IMR-90 (cell line): ENCODE measurements around the gene ANKRD22. TPM values are rescaled to one million over a fixed set of nuclear protein-coding genes. Genes with fewer than 3 reads are reported as not detected.

Experiments used
- ATAC-seq: fragments of 200-7000 bp; cut with Tn5 transposase; 2 replicates; pipeline ENCODE4 v1.9.1; 2020; ENCODE audit warnings: low read depth, mild to moderate bottlenecking, moderate library complexity
- BruUV-seq: library from RNA; stranded (reverse); fragments of 400-500 nt; replicated peaks from 2 replicates; lab custom pipeline; 2021; lab: Mats Ljungman, UMichigan
- CTCF ChIA-PET: fragments of 300-600 bp; formaldehyde crosslinking; extraction: SDS; loops from one replicate; lab custom pipeline; 2021; ENCODE audit warnings: antibody characterized with exemption; lab: Yijun Ruan, JAX
- POLR2A ChIA-PET: fragments of 300-600 bp; sonication (Branson Sonifier 250); formaldehyde crosslinking; loops from one replicate; lab custom pipeline; 2022; ENCODE audit warnings: antibody characterized with exemption; ENCODE audit not compliant: unreplicated experiment; lab: Charles Lee
- DNase-seq: peaks from one replicate; pipeline ENCODE4 v3.0.0; 2013
- H2AFZ ChIP-seq: replicated peaks from 2 replicates; pipeline ENCODE3; 2013; ENCODE audit warnings: low read length, mild to moderate bottlenecking; ENCODE audit not compliant: poor library complexity
- H2AK5ac ChIP-seq: 2 replicates; pipeline ENCODE4 v1.6.1; 2013; ENCODE audit warnings: low read depth, low read length, inconsistent platforms
- H2AK9ac ChIP-seq: replicated peaks from 2 replicates; pipeline ENCODE3; 2013; ENCODE audit warnings: mild to moderate bottlenecking, low read depth, low read length, moderate library complexity; ENCODE audit not compliant: poor library complexity
- H2BK120ac ChIP-seq: 2 replicates; pipeline ENCODE4 v1.6.1; 2013; ENCODE audit warnings: low read depth, low read length, inconsistent platforms
- H2BK15ac ChIP-seq: 3 replicates; pipeline ENCODE4 v1.6.1; 2013; ENCODE audit warnings: low read depth, low read length, inconsistent platforms
- H2BK20ac ChIP-seq: 2 replicates; pipeline ENCODE4 v1.6.1; 2013; ENCODE audit warnings: low read depth, mild to moderate bottlenecking, inconsistent platforms, low read length, moderate library complexity
- H2BK5ac ChIP-seq: 2 replicates; pipeline ENCODE4 v1.6.1; 2013; ENCODE audit warnings: mild to moderate bottlenecking, low read depth, low read length, inconsistent platforms; ENCODE audit not compliant: poor library complexity, severe bottlenecking
- H3K14ac ChIP-seq: replicated peaks from 2 replicates; pipeline ENCODE4 v1.6.1; 2013; ENCODE audit warnings: low read depth, low read length, inconsistent platforms
- H3K18ac ChIP-seq: 2 replicates; pipeline ENCODE4 v1.6.1; 2013; ENCODE audit warnings: low read depth, low read length, control low read depth
- H3K23ac ChIP-seq: 2 replicates; pipeline ENCODE4 v1.6.1; 2013; ENCODE audit warnings: low read depth, low read length, inconsistent platforms
- H3K27ac ChIP-seq: 2 replicates; pipeline ENCODE4 v1.5.1; 2013; ENCODE audit warnings: mild to moderate bottlenecking, control low read depth, low read length; ENCODE audit not compliant: insufficient read depth
- H3K27me3 ChIP-seq: 2 replicates; pipeline ENCODE4 v1.6.1; 2013; ENCODE audit warnings: low read length; ENCODE audit not compliant: control insufficient read depth, insufficient read depth
- H3K36me3 ChIP-seq: 2 replicates; pipeline ENCODE4 v1.6.1; 2013; ENCODE audit warnings: low read length, mixed read lengths; ENCODE audit not compliant: control insufficient read depth, insufficient read depth
- H3K4ac ChIP-seq: 2 replicates; pipeline ENCODE4 v1.6.1; 2013; ENCODE audit warnings: low read depth, low read length, inconsistent platforms
- H3K4me1 ChIP-seq: 2 replicates; pipeline ENCODE4 v1.6.1; 2013; ENCODE audit warnings: low read length, mixed read lengths; ENCODE audit not compliant: control insufficient read depth, insufficient read depth
- H3K4me2 ChIP-seq: 2 replicates; pipeline ENCODE4 v1.6.1; 2013; ENCODE audit warnings: low read depth, mild to moderate bottlenecking, control low read depth, low read length, moderate library complexity
- H3K4me3 ChIP-seq: 2 replicates; pipeline ENCODE4 v1.5.1; 2013; ENCODE audit warnings: low read depth, mild to moderate bottlenecking, control low read depth, low read length, moderate library complexity; ENCODE audit not compliant: insufficient read depth
- H3K56ac ChIP-seq: 2 replicates; pipeline ENCODE4 v1.6.1; 2013; ENCODE audit warnings: low read length, inconsistent platforms; ENCODE audit not compliant: insufficient read depth; ENCODE audit errors: extremely low read depth
- H3K79me1 ChIP-seq, 2 experiments: 2 replicates each; pipeline ENCODE4 v1.6.1; 2013; ENCODE audit warnings: low read length in 2 of 2, inconsistent platforms in 1 of 2, low read depth in 1 of 2
- H3K9ac ChIP-seq: 2 replicates; pipeline ENCODE4 v1.6.1; 2013; ENCODE audit warnings: low read depth, low read length, control low read depth
- H3K9me1 ChIP-seq: 2 replicates; pipeline ENCODE4 v1.6.1; 2013; ENCODE audit warnings: low read length, inconsistent platforms; ENCODE audit not compliant: insufficient read depth
- H3K9me3 ChIP-seq: 2 replicates; pipeline ENCODE4 v1.6.1; 2013; ENCODE audit warnings: low read length; ENCODE audit not compliant: control insufficient read depth, insufficient read depth
- H4K20me1 ChIP-seq: 2 replicates; pipeline ENCODE4 v1.6.1; 2013; ENCODE audit warnings: low read length, inconsistent platforms; ENCODE audit not compliant: insufficient read depth
- H4K5ac ChIP-seq: 2 replicates; pipeline ENCODE4 v1.6.1; 2013; ENCODE audit warnings: mild to moderate bottlenecking, low read depth, low read length, control low read depth
- H4K8ac ChIP-seq, 2 experiments: 2 replicates each; pipeline ENCODE4 v1.6.1; 2013; ENCODE audit warnings: low read depth in 2 of 2, low read length in 2 of 2, control low read depth in 1 of 2, inconsistent platforms in 1 of 2
- H4K91ac ChIP-seq: 2 replicates; pipeline ENCODE4 v1.6.1; 2013; ENCODE audit warnings: low read depth, low read length, inconsistent platforms; ENCODE audit not compliant: insufficient read depth
- BHLHE40 ChIP-seq: fragments of 150-350 bp; IDR thresholded peaks from 2 replicates; pipeline ENCODE4 v1.6.1; 2016; ENCODE audit warnings: mild to moderate bottlenecking, low read depth, low read length
- CEBPB ChIP-seq: IDR thresholded peaks from 2 replicates; pipeline ENCODE4 v1.6.1; 2012; ENCODE audit warnings: low read depth, low read length, improper control_type of control experiment
- CTCF ChIP-seq: conservative IDR thresholded peaks from 2 replicates; pipeline ENCODE4 v1.5.1; 2012; ENCODE audit warnings: mild to moderate bottlenecking, low read depth, low read length, improper control_type of control experiment
- ELK1 ChIP-seq: fragments of 150-350 bp; IDR thresholded peaks from 2 replicates; pipeline ENCODE4 v1.6.1; 2016; ENCODE audit warnings: low read depth, mild to moderate bottlenecking, low read length, moderate library complexity, borderline replicate concordance
- MAFK ChIP-seq: IDR thresholded peaks from 2 replicates; pipeline ENCODE4 v1.6.1; 2012; ENCODE audit warnings: low read depth, low read length, improper control_type of control experiment
- MXI1 ChIP-seq: IDR thresholded peaks from 2 replicates; pipeline ENCODE4 v1.6.1; 2012; ENCODE audit warnings: low read depth, mild to moderate bottlenecking, low read length, moderate library complexity, borderline replicate concordance
- NFE2L2 ChIP-seq: fragments of 150-350 bp; IDR thresholded peaks from 2 replicates; pipeline ENCODE4 v1.6.1; 2016; ENCODE audit warnings: low read depth, mild to moderate bottlenecking, low read length
- RAD21 ChIP-seq: IDR thresholded peaks from 2 replicates; pipeline ENCODE4 v1.6.1; 2012; ENCODE audit warnings: low read length, improper control_type of control experiment
- RCOR1 ChIP-seq: IDR thresholded peaks from 2 replicates; pipeline ENCODE4 v1.6.1; 2012; ENCODE audit warnings: mild to moderate bottlenecking, low read length, improper control_type of control experiment; ENCODE audit not compliant: insufficient replicate concordance
- RFX5 ChIP-seq: IDR thresholded peaks from 2 replicates; pipeline ENCODE4 v1.8.0; 2012; ENCODE audit warnings: low read depth, mild to moderate bottlenecking, low read length, moderate library complexity
- SMC3 ChIP-seq: fragments of 150-350 bp; IDR thresholded peaks from 2 replicates; pipeline ENCODE4 v1.6.1; 2016; ENCODE audit warnings: low read depth, mild to moderate bottlenecking, antibody characterized with exemption, low read length, moderate library complexity
- USF2 ChIP-seq: fragments of 150-350 bp; IDR thresholded peaks from 2 replicates; pipeline ENCODE4 v1.6.1; 2017; ENCODE audit warnings: mild to moderate bottlenecking, antibody characterized with exemption, low read length, low read depth
- WGBS, 2 experiments: methylation state at CpG; one replicate each; pipeline versions ENCODE4 v1.1.5 to v1.1.7; 2013; ENCODE audit warnings: missing lambda C conversion rate in 2 of 2; ENCODE audit not compliant: insufficient read length in 1 of 2; ENCODE audit errors: extremely low coverage in 2 of 2; 5-methylcytosine and 5-hydroxymethylcytosine counted together
- dilution Hi-C: fragments of 300-500 bp; cut with HindIII; formaldehyde crosslinking; loops from one replicate; pipeline ENCODE4 v1.14.3; 2018; ENCODE audit warnings: low sequenced_read_pairs; ENCODE audit not compliant: unreplicated experiment
- in situ Hi-C: fragments of 300-500 bp; cut with MboI; formaldehyde crosslinking; loops from 3 replicates; pipeline ENCODE4 v1.14.3; 2019; ENCODE audit warnings: low sequenced_read_pairs, inconsistent platforms, mixed read lengths
- intact Hi-C: fragments of 100-400 bp; cut with micrococcal nuclease; formaldehyde crosslinking; loops from 2 replicates; pipeline ENCODE4 v1.10.0; 2022
- polyA plus RNA-seq, 3 experiments: library from polyadenylated mRNA; depleted of rRNA; stranded (reverse); fragments of >200 nt; gene quantifications; 2 replicates each; pipeline ENCODE4 v1.2.3, GENCODE V29; 2012; ENCODE audit warnings: low replicate concordance in 1 of 3
- total RNA-seq: library from RNA; depleted of rRNA; stranded (reverse); fragments of >200 nt; gene quantifications from 2 replicates; pipeline ENCODE4 v1.2.3, GENCODE V29; 2012

Gene ANKRD22
- total and polyA plus RNA-seq, 2 of the 4 experiments (the other 2 are of a cell fraction), result not detected

- Histone ChIP-seq H2BK20ac (peak overlapping the region; percentile 98), H3K9me3 (no peaks in the 10 kb centered on the region), H3K79me1 (peaks cover 10 to 43% of the 10 kb centered on the region in 2 experiments), H2BK15ac (peak overlapping the region; percentile 93; the same call in 2 of the 3 replicates), H4K20me1 (no peaks in the 10 kb centered on the region; the same call in 1 of the 2 replicates), H3K36me3 (no peaks in the 10 kb centered on the region; the same call in 1 of the 2 replicates), H3K4me1 (peaks cover 14% of the 10 kb centered on the region), H2AK9ac (peak overlapping the region; percentile 89), H3K14ac (peak overlapping the region; percentile 99), H2BK5ac (peak overlapping the region; percentile 96), H2AFZ (peak overlapping the region; percentile 95), H3K23ac (peak overlapping the region; percentile 100), H3K56ac (peak overlapping the region; percentile 99), H3K27me3 (no peaks in the 10 kb centered on the region), H3K9ac (peak overlapping the region; percentile 98), H3K27ac (peak overlapping the region; percentile 98), H3K4ac (peak overlapping the region; percentile 99), H3K4me3 (peak overlapping the region; percentile 90), H4K91ac (peak overlapping the region; percentile 97), H3K18ac (peak overlapping the region; percentile 98), H2AK5ac (peak overlapping the region; percentile 72), H3K9me1 (peaks cover 9% of the 10 kb centered on the region; the same call in 1 of the 2 replicates), H3K4me2 (peak overlapping the region; percentile 92), H2BK120ac (peak overlapping the region; percentile 99), H4K8ac (peak overlapping the region; percentile 84 to 99), H4K5ac (peak overlapping the region; percentile 90)
- peak; percentile 81 for ATAC-seq
- intact Hi-C loops (loop anchor here (2.0 kb wide), 1 partner anchor 46 kb away; no protein-coding TSS in a partner anchor), dilution Hi-C loops (no loop called here), in situ Hi-C loops (no loop called here)
- CTCF ChIA-PET, result interaction anchor here (1.0 to 1.2 kb wide), 2 partner anchors 52 to 107 kb away, joined by 3 to 4 read pairs; no protein-coding TSS in a partner anchor
- POLR2A ChIA-PET, result interaction anchor here (0.5 to 1.6 kb wide), 4 partner anchors 15 to 110 kb away, joined by 4 to 9 read pairs (median 4); partner anchors contain the start of gene FAS
- no TSS peak for BruUV-seq
- DNase-seq, result peak; percentile 80
- WGBS, 2 experiments, result 0% methylated on average over 42 of the region's 84 CpGs; no CpG with 5 or more reads in 1 of the 2 experiments
- TF ChIP-seq ELK1 (no peak), MXI1 (peak; percentile 87), RAD21 (no peak), SMC3 (no peak), CTCF (peak; percentile 21), NFE2L2 (no peak), CEBPB (0 out of 2 replicates have a peak, but pooled peaks have one; percentile 14), RFX5 (no peak), USF2 (peak; percentile 10; the same call in 1 of the 2 replicates), BHLHE40 (0 out of 2 replicates have a peak, but pooled peaks have one; percentile 2), MAFK (no peak), RCOR1 (no peak)
Observed at GRCh38 chr10:88880282-88881076, 28.8 kb upstream of the ANKRD22 start.
